Measurements from ENCODE around the gene XIRP1.
"Not testable (repeated sequence)": the region's sequence is repeated elsewhere in the genome, so short reads cannot be mapped to it uniquely, and the experiment has no call there.

XIRP1 gene, protein sequence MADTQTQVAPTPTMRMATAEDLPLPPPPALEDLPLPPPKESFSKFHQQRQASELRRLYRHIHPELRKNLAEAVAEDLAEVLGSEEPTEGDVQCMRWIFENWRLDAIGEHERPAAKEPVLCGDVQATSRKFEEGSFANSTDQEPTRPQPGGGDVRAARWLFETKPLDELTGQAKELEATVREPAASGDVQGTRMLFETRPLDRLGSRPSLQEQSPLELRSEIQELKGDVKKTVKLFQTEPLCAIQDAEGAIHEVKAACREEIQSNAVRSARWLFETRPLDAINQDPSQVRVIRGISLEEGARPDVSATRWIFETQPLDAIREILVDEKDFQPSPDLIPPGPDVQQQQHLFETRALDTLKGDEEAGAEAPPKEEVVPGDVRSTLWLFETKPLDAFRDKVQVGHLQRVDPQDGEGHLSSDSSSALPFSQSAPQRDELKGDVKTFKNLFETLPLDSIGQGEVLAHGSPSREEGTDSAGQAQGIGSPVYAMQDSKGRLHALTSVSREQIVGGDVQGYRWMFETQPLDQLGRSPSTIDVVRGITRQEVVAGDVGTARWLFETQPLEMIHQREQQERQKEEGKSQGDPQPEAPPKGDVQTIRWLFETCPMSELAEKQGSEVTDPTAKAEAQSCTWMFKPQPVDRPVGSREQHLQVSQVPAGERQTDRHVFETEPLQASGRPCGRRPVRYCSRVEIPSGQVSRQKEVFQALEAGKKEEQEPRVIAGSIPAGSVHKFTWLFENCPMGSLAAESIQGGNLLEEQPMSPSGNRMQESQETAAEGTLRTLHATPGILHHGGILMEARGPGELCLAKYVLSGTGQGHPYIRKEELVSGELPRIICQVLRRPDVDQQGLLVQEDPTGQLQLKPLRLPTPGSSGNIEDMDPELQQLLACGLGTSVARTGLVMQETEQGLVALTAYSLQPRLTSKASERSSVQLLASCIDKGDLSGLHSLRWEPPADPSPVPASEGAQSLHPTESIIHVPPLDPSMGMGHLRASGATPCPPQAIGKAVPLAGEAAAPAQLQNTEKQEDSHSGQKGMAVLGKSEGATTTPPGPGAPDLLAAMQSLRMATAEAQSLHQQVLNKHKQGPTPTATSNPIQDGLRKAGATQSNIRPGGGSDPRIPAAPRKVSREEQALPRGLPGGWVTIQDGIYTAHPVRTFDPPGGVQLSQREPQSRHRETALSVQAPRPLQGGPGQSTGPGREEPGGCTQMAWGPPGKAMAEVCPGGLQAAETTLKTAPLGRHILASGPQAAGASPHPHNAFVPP (N-terminal part only)

DNA sequence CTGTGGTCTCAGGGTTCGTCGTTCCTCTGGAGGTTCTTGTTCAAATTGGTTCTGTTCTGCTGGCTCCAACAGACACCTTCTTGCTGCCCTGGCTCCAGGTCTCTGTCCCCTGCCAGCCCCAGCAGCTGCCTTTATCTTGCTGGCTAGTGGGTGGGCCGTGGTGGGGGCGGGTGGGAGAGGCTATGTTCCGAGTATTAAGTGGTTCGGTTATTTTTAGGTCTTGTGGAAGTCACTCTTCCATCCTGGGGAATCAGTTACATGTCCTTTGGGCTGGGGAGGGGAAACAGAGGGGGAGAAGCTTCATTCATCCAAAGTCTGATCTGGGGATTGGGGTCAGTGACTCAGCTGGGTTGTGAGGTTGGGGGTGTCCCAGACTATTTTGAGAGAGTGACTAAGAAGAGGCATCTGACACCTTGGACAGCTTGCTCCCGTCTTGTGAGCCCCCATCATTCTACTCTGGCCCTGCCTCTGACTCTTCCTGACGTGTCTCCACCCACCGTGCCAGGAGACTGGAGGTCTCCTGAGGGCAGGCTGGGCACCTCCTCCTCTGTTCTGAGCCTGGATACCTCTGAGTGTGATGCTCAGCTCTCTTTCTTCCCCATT, at the start of gene XIRP1:
Gene XIRP1 (minus strand): TSS at position 106 of the 603 bp plus-strand sequence. CDS start 3,150 bp downstream, outside the sequence.
- DNase-seq (ENCODE audit: low read depth in 2 of 3, low spot score in 2 of 3), result no peak

DNA sequence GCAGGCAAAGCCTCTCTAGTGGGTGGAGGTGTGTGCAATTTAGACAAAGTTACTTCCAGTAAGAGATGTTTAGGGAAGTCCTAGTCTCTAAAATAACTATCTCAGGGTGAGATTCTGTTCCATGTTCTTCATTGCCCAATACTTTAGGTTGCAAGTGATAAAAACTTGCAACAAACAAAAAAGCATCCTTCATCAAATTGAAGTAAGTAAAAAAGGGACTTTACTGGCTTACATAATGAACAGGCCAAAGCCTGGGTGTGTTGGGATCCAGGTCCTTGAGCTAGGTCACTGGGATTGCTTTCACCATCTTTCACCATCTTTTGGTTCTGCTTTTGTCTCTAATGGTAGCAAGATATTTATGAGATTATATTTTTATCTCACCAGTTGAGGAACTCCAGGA, 49.2 kb upstream of the XIRP1 start:
- no peak for DNase-seq (ENCODE audit: low read depth in 2 of 3, low spot score in 2 of 3)

DNA sequence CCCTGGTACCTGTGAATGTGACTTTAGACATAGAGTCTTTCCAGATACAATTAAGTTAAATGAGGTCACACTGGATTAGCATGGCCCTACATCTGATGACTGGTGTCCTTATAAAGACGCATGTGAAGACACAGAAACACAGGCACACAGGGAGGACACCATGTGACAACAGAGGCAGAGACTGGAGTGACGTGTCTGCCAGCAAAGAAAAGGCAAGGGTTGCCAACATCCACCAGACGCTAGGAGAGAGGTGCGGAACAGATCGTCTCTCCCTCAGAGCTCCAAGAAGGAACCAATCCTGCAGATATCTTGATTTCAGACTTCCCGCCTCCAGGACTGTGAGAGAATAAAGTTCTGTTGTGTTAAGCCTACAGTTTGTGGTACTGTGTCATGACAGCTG, 44.6 kb upstream of the XIRP1 start:
- DNase-seq (ENCODE audit: low read depth in 2 of 3, low spot score in 2 of 3), result no peak

DNA sequence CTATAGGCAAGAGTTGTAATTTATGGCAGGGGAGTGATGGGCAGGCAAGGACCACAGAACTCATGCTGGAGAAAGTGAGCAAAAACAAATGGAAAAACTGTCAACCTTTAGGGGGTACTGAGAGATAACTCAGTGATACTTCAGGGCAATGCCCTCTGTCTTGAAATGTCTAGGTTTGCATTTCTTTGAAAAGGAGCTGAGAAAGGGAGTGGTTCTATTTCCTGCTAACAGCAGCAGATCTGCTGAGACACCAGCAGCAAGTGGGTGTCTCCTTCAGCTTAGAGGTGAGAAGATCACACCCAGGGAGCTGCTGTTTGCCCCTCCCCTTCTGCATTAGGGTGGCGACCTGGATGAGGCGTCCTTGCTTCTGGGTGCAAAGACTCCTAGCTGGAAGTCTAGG, 42.3 kb upstream of the XIRP1 start:
- DNase-seq (ENCODE audit: low read depth in 2 of 3, low spot score in 2 of 3), result no peak

DNA sequence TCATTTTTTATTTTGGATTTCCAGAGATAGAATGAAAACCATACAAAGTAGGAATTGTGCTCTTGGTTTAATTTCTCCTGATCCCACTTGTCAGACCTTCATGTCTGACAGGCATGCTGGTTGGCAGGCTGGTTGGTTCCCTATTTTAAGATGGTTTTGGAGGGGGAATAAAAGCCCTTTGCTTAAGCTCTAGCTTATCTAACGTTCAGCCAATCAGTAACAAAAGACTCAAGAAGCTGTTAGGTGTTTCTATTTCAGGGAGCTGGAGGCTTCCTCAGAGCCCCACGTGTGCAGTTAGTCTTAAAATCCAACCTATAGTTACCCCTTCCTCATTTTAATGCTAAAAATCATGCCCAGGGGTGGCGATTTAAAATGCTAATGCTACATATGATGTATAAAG, 40.5 kb upstream of the XIRP1 start:
- no peak for DNase-seq (ENCODE audit: low read depth in 2 of 3, low spot score in 2 of 3)

DNA sequence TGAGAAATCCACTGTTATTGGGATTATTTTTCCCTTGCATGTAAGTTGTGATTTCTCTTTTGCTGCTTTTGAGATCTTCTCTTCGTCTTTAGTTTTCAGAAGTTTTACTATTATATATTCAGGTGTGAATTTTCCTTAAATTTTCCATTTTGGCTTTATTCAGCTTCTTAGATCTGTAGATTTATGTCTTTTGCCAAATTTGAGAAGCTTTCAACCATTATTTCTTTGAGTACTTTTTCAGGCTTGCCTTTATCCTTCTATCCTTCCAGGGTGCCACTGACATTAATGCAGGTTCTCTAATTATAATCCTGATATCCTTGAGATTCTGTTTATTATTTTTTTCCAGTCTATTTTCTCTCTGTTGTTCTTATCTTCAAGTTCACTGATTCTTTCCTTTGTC, 38.1 kb upstream of the XIRP1 start:
- no peak for DNase-seq (ENCODE audit: low read depth in 2 of 3, low spot score in 2 of 3)

DNA sequence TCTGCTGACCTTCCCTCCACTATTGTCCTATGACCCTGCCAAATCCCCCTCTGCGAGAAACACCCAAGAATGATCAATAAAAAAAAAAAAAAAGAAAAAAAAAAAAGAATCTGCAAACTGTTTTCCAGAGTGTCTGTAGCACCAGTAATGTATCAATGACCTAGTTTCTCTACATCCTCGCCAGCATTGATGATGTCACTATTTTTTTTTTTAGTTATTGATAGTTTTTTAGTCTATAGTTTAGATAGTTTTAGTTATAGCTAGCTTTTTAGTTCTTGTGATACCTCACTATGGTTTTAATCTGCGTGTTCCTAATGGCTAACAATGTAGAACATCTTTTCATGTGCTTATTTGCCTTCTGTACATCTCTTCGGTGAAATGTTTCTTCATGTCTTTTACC, 36.1 kb upstream of the XIRP1 start:
- DNase-seq (ENCODE audit: low read depth in 2 of 3, low spot score in 2 of 3), result no peak

DNA sequence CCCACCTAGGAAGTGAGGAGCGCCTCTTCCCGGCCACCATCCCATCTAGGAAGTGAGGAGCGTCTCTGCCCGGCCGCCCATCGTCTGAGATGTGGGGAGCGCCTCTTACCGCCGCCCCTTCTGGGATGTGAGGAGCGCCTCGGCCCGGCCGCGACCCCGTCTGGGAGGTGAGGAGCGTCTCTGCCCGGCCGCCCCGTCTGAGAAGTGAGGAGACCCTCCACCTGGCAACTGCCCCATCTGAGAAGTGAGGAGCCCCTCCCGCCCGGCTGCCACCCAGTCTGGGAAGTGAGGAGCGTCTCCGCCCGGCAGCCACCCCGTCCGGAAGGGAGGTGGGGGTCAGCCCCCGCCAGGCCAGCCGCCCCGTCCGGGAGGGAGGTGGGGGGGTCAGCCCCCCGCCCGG, 35.2 kb upstream of the XIRP1 start:
- DNase-seq (ENCODE audit: low read depth in 2 of 3, low spot score in 2 of 3), result not testable (repeated sequence)

DNA sequence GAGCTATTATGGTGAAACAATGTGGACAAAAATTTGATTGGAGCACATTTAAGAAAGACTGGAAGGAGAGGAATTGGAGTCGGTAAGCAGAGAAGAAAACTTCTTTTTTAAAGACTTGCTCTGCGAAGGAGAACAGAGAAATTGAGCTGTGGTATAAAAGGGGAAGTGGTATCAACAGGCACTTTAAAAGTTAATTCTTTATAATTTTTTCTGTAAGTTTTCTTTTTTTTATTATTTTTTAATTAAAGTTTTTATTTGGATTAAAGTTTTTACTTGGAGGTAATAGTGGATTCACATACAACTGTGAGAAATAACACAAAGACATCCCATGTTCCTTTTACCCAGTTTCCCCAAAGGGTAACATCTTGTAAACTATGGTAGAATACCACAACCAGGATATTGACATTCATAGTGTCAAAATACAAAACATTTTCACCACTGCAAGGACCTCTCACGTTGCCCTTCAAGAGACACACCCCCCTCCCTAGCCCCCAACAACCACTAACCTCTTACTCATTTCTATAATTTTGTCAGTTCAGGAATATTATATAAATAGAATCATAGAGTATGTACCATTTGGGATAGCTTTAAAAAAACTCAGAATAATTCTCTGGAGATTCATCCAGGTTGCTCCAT, 33.8 kb upstream of the XIRP1 start:
- DNase-seq (ENCODE audit: low read depth in 2 of 3, low spot score in 2 of 3), result no peak

DNA sequence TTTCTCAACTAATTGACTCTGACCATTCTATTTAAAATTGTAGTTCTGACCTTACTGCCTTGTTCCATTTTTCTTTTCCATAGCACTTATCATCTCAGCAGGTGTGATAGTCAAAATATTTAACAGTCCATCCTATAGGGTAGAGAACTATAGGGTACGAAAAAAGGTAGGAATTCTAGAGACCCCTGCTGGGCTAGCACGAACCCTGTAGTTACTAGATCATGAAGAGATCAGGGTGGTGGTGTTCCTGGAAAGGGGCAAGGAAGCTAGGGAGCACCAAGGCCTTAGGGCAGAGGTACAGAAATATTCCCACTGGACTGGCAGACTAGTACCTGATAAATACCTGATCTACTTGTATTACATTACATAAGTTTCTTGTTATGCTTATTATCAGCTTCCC, 31.9 kb upstream of the XIRP1 start:
- DNase-seq (ENCODE audit: low read depth in 2 of 3, low spot score in 2 of 3), result no peak

DNA sequence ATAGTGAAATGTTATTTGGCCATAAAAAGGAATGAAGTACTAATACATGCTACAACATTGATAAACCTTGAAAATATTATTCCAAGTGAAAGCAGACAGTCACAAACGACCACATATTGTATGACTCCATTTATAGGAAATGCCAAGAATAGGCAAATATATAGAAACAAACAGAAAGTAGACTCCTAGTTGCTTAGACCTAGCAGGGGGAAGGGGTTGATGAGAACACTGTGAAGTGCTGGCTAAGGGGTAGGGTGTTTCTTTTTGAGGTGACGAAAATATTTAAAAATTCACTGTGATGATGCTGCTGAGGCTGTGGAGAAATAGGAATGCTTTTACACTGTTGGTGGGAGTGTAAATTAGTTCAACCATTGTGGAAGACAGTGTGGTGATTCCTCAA, 30.5 kb upstream of the XIRP1 start:
- DNase-seq (ENCODE audit: low read depth in 2 of 3, low spot score in 2 of 3), result no peak

DNA sequence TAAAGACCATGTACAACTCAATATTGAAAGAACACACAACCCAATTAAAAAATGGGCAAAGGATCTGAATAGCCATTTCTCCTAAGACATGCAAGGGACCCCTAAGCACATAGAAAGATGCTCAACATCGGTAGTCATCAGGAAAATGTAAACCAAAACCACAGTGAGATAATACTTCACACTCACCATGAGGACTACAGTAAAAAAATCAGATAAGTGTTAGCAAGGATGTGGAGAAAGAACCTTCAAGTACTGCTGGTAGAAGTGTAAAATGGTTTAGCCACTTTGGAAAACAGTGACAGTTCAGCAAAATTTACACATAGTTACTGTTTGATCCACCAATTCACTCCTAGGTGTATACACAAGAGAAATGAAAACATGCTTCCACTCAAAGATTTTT, 30.1 kb upstream of the XIRP1 start:
- no peak for DNase-seq (ENCODE audit: low read depth in 2 of 3, low spot score in 2 of 3)

DNA sequence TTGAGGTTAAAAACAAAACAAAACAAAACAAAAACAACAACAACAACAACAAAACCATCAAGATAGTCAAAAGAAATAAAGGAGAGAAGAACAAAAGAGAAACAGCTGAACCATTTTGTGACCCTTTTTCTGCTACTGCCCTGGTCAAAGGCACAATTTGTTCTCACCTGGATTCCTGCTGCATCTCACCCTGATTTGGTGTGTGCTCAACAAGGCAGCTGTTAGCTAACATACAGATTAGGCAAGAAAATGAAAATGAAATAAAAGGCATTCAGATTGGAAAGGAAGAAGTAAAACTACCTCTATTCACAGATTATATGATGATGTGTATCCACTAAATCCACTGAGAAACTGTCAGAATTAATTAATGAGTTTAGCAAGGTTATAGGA, 28.7 kb upstream of the XIRP1 start:
- no peak for DNase-seq (ENCODE audit: low read depth in 2 of 3, low spot score in 2 of 3)

DNA sequence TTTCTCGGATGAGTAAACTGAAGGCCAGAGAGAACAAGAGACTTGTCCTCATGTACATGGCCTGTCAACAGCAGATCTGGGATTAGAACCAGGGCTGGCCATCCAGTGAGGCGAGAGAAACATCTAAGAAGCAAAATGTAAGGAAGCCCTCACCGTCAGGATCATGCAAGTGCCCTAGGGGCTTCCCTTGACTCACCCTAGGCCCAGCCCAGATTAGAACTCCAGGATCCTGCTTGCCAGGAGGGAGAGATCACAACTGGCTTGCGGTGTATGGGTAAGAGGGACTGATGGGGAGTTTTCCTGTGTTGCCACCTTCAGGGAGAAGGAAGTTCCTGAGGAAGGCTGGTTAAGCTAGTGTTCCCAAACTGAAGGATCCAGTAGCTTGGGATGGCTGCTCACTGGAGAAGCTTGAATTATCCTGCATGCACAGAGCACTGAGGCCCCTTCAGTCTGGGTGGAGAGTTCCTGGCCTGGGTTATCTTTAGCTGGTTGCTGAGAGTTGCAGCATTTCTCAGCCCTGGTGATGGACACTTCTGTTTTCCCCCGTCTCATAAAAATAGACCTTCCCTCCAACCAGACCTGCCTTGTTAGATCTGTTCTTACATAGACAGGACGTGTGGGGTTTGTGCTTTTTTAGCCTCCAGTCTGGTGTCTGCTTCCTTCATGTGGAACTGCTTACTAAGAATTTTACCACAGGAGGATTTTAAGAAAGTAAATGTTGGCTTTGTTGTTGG, 28.2 kb upstream of the XIRP1 start:
- no peak for DNase-seq (ENCODE audit: low read depth in 2 of 3, low spot score in 2 of 3)

DNA sequence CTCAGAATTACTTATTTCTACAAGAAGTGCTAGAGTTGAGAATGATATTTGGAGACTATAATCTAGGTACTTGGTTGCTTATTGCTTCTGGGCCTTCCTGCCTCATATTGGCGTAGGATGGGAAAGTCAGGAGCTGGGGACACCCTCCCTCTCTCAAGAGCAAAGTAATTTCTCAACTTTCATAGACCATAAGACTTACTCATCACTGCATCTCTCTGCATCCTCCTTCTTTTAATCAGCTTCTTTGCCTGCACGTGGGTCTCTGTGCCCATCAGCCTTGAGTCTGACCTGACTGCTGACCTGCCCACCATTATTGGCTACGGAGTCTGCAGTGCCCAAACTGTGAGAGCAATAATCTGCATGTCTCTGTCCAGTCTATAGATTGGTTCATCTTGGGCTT, 27.3 kb upstream of the XIRP1 start:
- DNase-seq (ENCODE audit: low read depth in 2 of 3, low spot score in 2 of 3), result no peak

DNA sequence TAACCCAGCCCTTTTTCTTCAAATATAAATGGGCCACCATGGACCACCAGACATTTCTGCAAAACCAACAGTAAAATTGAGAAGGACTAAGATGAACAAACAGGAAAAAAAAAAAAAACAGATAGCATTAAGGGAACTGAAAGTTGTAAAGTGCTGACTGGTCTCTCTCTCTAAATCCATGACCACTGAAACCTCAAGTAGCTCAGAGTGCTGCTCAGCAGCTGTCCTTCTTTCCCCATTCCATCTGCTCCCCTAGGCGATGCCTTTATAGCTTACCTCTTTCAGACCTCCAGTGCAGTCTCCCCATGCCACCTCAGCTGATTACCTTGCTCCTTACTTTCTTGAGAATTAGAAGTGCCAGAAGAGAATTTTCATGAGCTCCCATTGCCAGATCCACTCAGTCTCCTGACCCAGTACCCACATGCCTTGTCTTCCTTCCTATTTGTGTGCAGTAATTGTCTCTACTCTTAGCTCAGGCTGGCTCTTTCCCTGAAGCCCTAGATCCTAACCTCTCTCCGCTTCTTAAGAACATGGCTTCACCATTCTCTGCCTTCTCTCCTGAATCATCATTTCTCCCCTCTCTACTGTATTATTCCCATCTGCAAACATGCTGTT, 23.9 kb upstream of the XIRP1 start:
- no peak for DNase-seq (ENCODE audit: low read depth in 2 of 3, low spot score in 2 of 3)

DNA sequence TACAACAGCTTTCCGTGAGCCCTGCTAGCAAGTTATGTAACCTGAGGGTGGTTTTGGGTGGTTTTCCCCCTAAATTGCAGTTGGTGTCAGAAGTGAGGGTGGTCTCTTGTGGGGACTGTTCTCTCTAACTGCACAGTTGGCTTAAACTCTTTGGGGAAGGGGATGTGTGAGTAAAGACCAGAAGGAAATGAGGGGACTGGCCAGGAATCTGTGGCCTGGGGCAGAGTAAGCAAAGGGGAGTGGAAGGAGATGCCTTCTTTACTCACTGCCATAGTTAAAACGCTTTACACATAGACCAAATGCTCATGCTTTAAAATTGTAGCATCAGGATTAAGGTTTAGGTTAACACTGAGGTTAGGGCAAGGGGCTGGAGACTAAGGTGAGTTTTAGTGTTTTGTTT, 21.2 kb upstream of the XIRP1 start:
- DNase-seq (ENCODE audit: low read depth in 2 of 3, low spot score in 2 of 3), result no peak

DNA sequence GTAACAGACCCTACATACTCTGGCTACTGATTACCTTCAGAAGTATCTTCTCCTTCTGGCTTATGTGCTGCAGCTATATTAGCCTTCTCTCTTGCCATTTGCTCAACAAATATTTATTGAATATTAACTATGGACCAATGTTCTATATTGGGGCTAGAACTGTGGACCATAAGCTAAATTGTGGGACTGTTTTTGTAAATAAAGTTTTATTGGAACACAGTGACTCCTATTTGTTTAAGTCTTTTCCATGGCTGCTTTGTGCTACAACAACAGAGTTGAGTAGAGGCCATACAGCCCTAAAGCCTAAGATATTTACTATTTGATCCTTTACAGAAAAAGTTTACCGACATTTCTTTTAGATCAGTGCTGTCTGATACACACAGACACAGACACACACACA, 20.3 kb upstream of the XIRP1 start:
- no peak for DNase-seq (ENCODE audit: low read depth in 2 of 3, low spot score in 2 of 3)

DNA sequence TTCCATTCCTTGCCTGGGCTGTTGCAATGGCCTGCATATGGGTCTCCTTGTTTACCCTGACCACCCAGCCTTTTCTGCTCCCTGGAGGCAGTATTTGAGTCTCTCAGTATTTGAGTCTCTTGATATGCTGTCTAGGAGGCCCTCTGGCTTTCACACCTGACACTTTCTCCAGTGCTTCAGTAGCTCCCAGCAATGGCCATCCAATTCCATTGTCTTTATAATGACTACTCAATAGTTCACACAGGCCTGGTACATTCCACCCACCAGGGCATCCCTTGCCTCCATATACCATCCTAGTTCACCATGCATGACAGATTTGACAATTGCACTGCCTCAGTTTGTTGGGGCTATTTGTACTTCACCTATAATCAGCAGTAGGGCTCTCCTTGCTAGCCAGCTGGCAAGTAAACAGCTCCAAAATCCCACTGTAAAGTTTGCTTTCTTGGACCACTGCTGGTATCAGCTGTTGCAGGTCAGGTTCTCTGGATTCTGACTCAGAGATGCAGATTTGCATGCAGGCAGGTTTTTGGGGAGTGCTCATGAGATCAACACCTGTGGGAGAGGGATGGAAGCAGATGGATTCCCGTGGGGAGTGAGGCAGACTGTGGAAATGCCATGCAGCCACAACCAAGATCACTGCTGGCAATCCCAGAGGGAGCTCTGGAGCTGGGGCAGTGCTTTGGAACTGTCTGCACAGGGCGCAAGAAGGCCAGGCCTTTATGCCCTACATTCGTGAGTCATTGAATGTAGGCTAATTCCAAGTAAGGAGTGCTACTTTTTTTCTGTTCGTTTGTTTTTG, 19.1 kb upstream of the XIRP1 start:
- no peak for DNase-seq (ENCODE audit: low read depth in 2 of 3, low spot score in 2 of 3)
